GM19240 (cell line): ENCODE data around the gene ESRRG.

Experiments used
- DNase-seq: peaks from one replicate; pipeline ENCODE4 v3.0.0; 2011; ENCODE audit warnings: low spot score; ENCODE audit not compliant: insufficient read length

Gene ESRRG

GRCh38 chr1:216632980-216633379, 90.2 kb downstream of the ESRRG start:
- DNase-seq: no peak

- no peak for DNase-seq
Observed at GRCh38 chr1:216630532-216630931, 92.7 kb downstream of the ESRRG start.

GRCh38 chr1:216627252-216627651, 96.0 kb downstream of the ESRRG start:
- no peak for DNase-seq

- DNase-seq: no peak
Observed at GRCh38 chr1:216626394-216627067, 96.7 kb downstream of the ESRRG start.

- no peak for DNase-seq
Observed at GRCh38 chr1:216621536-216621935, 101.7 kb downstream of the ESRRG start.

- no peak for DNase-seq
Observed at GRCh38 chr1:216617081-216617875, 106.0 kb downstream of the ESRRG start.

GRCh38 chr1:216616425-216616824, 106.8 kb downstream of the ESRRG start:
- DNase-seq: no peak

- DNase-seq: no peak
Observed at GRCh38 chr1:216614011-216614934, 109.0 kb downstream of the ESRRG start.

GRCh38 chr1:216612291-216612690, 110.9 kb downstream of the ESRRG start:
- no peak for DNase-seq

- no peak for DNase-seq
Observed at GRCh38 chr1:216607067-216607697, 116.0 kb downstream of the ESRRG start.

GRCh38 chr1:216606047-216606637, 117.1 kb downstream of the ESRRG start:
- DNase-seq: no peak

GRCh38 chr1:216604771-216605170, 118.5 kb downstream of the ESRRG start:
- no peak for DNase-seq

GRCh38 chr1:216600730-216601609, 122.3 kb downstream of the ESRRG start:
- DNase-seq: no peak

- no peak for DNase-seq
Observed at GRCh38 chr1:216599851-216600250, 123.4 kb downstream of the ESRRG start.

GRCh38 chr1:216598448-216598847, 124.8 kb downstream of the ESRRG start:
- no peak for DNase-seq

GRCh38 chr1:216596281-216596862, 126.9 kb downstream of the ESRRG start:
- DNase-seq: no peak

- no peak for DNase-seq
Observed at GRCh38 chr1:216587715-216588114, 135.5 kb downstream of the ESRRG start.

- no peak for DNase-seq
Observed at GRCh38 chr1:216582151-216582550, 141.1 kb downstream of the ESRRG start.

- DNase-seq: no peak
Observed at GRCh38 chr1:216580538-216581057, 142.6 kb downstream of the ESRRG start.
